ENCODE data around the gene IFNAR1. TPM values are rescaled to one million over a fixed set of nuclear protein-coding genes. Genes with fewer than 3 reads are reported as not detected.

Gene IFNAR1
- total and polyA plus RNA-seq, 9 of the 15 experiments (the other 6 are each of a cell fraction or from before 2014, with no cell fraction given), result 8.6 to 31.8 (median 14.8) TPM

DNA sequence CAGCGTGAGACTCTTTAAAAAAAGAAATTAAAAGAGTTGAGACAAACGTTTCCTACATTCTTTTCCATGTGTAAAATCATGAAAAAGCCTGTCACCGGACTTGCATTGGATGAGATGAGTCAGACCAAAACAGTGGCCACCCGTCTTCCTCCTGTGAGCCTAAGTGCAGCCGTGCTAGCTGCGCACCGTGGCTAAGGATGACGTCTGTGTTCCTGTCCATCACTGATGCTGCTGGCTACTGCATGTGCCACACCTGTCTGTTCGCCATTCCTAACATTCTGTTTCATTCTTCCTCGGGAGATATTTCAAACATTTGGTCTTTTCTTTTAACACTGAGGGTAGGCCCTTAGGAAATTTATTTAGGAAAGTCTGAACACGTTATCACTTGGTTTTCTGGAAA lies 31.2 kb downstream of the IFNAR1 start:
- POLR2A ChIA-PET, result interaction anchor here (0.6 to 1.1 kb wide), 4 partner anchors 8 to 239 kb away, joined by 3 to 4 read pairs (median 3); no protein-coding TSS in a partner anchor
- Histone ChIP-seq H4K20me1 (replicated peaks; ENCODE audit: control insufficient read depth, insufficient read depth, low read length) (no peaks in the 10 kb centered on the region), H3K4me1 (replicated peaks in 1 of 2; ENCODE audit: control insufficient read depth in 2 of 2, insufficient read depth in 2 of 2, low read length in 2 of 2) (peaks cover 0 to 4% of the 10 kb centered on the region in 2 experiments; a peak in 2 of 5 replicates), H3K9ac (ENCODE audit: insufficient read depth in 1 of 2, low read depth in 2 of 2, low read length in 2 of 2) (no peak overlapping the region), H2AFZ (ENCODE audit: low read depth, low read length) (no peak overlapping the region), H3K79me2 (ENCODE audit: control insufficient read depth, insufficient read depth, low read length) (no peaks in the 10 kb centered on the region), H3K9me3 (replicated peaks; ENCODE audit: control insufficient read depth, insufficient read depth, low read depth, low read length) (no peaks in the 10 kb centered on the region), H3K4me2 (ENCODE audit: insufficient read depth, low read length) (no peak overlapping the region), H3K9me1 (ENCODE audit: control insufficient read depth, insufficient read depth, low read length) (no peaks in the 10 kb centered on the region), H3K27ac (ENCODE audit: extremely low read depth, low read depth, low read length) (no peak overlapping the region), H3K36me3 (ENCODE audit: control insufficient read depth, insufficient read depth, low read length) (peaks cover 26% of the 10 kb centered on the region; the same call in 1 of the 3 replicates), H3K4me3 (no peak overlapping the region), H3K27me3 (ENCODE audit: control insufficient read depth in 2 of 2, insufficient read depth in 2 of 2, low read length in 2 of 2) (no peaks in the 10 kb centered on the region)
- no peak for FAIRE-seq
- in situ Hi-C loops (cut with MboI) (no loop called here), intact Hi-C loops (cut with micrococcal nuclease) (no loop called here)
- DNase-seq (ENCODE audit: extremely low read depth in 1 of 4, low spot score in 3 of 4), result no peak
- no peak for TF ChIP-seq ZNF785 (CRISPR knock-in tag; IDR thresholded peaks at IDR 0.05)
- TF ChIP-seq, protein P1, sequence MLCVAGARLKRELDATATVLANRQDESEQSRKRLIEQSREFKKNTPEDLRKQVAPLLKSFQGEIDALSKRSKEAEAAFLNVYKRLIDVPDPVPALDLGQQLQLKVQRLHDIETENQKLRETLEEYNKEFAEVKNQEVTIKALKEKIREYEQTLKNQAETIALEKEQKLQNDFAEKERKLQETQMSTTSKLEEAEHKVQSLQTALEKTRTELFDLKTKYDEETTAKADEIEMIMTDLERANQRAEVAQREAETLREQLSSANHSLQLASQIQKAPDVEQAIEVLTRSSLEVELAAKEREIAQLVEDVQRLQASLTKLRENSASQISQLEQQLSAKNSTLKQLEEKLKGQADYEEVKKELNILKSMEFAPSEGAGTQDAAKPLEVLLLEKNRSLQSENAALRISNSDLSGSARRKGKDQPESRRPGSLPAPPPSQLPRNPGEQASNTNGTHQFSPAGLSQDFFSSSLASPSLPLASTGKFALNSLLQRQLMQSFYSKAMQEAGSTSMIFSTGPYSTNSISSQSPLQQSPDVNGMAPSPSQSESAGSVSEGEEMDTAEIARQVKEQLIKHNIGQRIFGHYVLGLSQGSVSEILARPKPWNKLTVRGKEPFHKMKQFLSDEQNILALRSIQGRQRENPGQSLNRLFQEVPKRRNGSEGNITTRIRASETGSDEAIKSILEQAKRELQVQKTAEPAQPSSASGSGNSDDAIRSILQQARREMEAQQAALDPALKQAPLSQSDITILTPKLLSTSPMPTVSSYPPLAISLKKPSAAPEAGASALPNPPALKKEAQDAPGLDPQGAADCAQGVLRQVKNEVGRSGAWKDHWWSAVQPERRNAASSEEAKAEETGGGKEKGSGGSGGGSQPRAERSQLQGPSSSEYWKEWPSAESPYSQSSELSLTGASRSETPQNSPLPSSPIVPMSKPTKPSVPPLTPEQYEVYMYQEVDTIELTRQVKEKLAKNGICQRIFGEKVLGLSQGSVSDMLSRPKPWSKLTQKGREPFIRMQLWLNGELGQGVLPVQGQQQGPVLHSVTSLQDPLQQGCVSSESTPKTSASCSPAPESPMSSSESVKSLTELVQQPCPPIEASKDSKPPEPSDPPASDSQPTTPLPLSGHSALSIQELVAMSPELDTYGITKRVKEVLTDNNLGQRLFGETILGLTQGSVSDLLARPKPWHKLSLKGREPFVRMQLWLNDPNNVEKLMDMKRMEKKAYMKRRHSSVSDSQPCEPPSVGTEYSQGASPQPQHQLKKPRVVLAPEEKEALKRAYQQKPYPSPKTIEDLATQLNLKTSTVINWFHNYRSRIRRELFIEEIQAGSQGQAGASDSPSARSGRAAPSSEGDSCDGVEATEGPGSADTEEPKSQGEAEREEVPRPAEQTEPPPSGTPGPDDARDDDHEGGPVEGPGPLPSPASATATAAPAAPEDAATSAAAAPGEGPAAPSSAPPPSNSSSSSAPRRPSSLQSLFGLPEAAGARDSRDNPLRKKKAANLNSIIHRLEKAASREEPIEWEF (CRISPR knock-in tag; IDR thresholded peaks at IDR 0.05), result no peak
- TF ChIP-seq GATAD2B (IDR thresholded peaks at IDR 0.05; ENCODE audit: borderline replicate concordance), result no peak
- no peak for TF ChIP-seq MTA3 (IDR thresholded peaks at IDR 0.05; ENCODE audit: borderline replicate concordance)
- TF ChIP-seq NR2C1 (IDR thresholded peaks at IDR 0.05), result no peak
- no peak for TF ChIP-seq NR2C1 (tag; IDR thresholded peaks at IDR 0.05)
- no peak for TF ChIP-seq SPI1 (IDR thresholded peaks at IDR 0.05; ENCODE audit: borderline replicate concordance, low read depth, low read length)
- TF ChIP-seq, protein P2, sequence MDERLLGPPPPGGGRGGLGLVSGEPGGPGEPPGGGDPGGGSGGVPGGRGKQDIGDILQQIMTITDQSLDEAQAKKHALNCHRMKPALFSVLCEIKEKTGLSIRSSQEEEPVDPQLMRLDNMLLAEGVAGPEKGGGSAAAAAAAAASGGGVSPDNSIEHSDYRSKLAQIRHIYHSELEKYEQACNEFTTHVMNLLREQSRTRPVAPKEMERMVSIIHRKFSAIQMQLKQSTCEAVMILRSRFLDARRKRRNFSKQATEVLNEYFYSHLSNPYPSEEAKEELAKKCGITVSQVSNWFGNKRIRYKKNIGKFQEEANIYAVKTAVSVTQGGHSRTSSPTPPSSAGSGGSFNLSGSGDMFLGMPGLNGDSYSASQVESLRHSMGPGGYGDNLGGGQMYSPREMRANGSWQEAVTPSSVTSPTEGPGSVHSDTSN (CRISPR knock-in tag; IDR thresholded peaks at IDR 0.05; ENCODE audit: low read depth), result no peak
- TF ChIP-seq, protein P2 (tag; conservative IDR thresholded peaks at IDR 0.05; ENCODE audit: low read depth), result no peak
- TF ChIP-seq ZNF431 (CRISPR knock-in tag; IDR thresholded peaks at IDR 0.05), result no peak
- no peak for TF ChIP-seq ZNF347 (CRISPR knock-in tag; IDR thresholded peaks at IDR 0.05; ENCODE audit: low read depth)
- no peak for TF ChIP-seq ETV6 (IDR thresholded peaks at IDR 0.05; ENCODE audit: borderline replicate concordance in 1 of 2, low read depth in 2 of 2, low read length in 1 of 2)
- no peak for TF ChIP-seq ETV6 (CRISPR knock-in tag; IDR thresholded peaks at IDR 0.05; ENCODE audit: borderline replicate concordance)
- WGBS (ENCODE audit: insufficient coverage, low coverage, missing lambda C conversion rate), result 77% methylated on average over 11 of the region's 11 CpGs
- CTCF ChIA-PET (ENCODE audit: low intra/inter-chr PET ratio), result no interaction called here
- no peak for ATAC-seq
- BruUV-seq (replicated peaks), result no TSS peak
